ENCODE data around the gene TK1.

The TK1 gene

DNA sequence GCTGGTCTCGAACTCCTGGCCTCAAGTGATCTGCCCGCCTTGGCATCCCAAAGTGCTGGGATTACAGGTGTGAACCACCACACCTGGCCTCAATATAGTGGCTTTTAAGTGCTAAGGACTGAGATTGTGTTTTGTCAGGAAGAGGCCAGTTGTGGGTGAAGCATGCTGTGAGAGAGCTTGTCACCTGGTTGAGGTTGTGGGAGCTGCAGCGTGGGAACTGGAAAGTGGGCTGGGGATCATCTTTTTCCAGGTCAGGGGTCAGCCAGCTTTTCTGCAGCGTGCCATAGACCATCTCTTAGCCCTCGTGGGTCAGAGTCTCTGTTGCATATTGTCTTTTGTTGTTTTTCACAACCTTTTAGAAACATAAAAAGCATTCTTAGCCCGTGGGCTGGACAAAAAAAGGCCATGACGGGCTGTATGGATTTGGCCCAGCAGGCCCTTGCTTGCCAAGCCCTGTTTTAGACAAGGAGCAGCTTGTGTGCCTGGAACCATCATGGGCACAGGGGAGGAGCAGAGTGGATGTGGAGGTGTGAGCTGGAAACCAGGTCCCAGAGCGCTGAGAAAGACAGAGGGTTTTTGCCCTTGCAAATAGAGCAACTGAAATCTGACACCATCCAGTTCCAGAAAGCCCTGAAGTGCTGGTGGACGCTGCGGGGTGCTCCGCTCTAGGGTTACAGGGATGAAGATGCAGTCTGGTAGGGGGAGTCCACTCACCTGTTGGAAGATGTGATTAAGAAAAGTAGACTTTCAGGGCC is 32.7 kb upstream of the TK1 start:
- DNase-seq (ENCODE audit: low read depth): no peak

DNA sequence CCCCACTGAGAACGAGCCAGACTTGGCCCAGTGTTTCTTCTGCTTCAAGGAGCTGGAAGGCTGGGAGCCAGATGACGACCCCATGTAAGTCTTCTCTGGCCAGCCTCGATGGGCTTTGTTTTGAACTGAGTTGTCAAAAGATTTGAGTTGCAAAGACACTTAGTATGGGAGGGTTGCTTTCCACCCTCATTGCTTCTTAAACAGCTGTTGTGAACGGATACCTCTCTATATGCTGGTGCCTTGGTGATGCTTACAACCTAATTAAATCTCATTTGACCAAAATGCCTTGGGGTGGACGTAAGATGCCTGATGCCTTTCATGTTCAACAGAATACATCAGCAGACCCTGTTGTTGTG is 27.8 kb upstream of the TK1 start:
- DNase-seq (ENCODE audit: low read depth): no peak

DNA sequence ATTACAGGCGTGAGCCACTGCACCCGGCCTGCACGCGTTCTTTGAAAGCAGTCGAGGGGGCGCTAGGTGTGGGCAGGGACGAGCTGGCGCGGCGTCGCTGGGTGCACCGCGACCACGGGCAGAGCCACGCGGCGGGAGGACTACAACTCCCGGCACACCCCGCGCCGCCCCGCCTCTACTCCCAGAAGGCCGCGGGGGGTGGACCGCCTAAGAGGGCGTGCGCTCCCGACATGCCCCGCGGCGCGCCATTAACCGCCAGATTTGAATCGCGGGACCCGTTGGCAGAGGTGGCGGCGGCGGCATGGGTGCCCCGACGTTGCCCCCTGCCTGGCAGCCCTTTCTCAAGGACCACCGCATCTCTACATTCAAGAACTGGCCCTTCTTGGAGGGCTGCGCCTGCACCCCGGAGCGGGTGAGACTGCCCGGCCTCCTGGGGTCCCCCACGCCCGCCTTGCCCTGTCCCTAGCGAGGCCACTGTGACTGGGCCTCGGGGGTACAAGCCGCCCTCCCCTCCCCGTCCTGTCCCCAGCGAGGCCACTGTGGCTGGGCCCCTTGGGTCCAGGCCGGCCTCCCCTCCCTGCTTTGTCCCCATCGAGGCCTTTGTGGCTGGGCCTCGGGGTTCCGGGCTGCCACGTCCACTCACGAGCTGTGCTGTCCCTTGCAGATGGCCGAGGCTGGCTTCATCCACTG is 27.3 kb upstream of the TK1 start, which contains the start of gene BIRC5:
BIRC5 (plus strand) TSS at position 238 of the 690 bp plus-strand sequence; CDS start at position 302, 64 bp downstream.
- DNase-seq (ENCODE audit: low read depth): peak; percentile 18

DNA sequence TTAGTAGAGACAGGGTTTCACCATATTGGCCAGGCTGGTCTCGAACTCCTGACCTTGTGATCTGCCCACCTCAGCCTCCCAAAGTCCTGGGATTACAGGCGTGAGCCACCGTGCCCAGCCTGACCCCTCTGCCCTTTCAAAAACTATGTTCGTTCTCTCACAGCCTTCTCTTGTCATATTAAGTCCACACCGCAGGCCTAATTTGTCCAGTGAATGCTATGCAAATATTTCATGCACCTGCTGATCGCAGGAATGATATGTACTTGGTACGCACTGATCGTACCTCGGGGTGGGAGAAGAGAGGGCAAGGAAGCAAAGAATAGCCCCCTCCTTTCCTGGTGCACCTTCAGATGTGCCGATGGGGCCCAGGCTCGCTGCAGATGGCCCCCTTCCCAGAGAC is 24.2 kb upstream of the TK1 start:
- no peak for DNase-seq (ENCODE audit: low read depth)

DNA sequence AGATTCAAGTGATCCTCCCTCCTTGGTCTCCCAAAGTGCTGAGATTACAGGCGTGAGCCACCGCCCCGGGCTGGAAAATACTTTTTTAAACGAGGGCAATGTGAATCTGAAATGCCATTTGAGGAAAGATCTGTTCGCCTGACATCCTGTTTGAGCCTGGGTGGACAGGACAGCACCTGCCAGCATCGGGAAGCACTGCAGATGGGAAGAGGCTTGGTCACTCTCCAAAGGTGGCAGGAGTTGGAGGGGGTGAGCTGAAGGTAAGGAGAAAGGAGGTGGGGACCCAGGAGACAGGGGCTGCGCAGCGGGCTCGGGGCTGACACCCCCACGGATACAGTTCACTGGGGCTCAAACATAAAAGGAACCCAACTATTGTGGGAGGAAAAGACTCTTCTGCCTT is 23.3 kb upstream of the TK1 start:
- DNase-seq (ENCODE audit: low read depth): no peak

DNA sequence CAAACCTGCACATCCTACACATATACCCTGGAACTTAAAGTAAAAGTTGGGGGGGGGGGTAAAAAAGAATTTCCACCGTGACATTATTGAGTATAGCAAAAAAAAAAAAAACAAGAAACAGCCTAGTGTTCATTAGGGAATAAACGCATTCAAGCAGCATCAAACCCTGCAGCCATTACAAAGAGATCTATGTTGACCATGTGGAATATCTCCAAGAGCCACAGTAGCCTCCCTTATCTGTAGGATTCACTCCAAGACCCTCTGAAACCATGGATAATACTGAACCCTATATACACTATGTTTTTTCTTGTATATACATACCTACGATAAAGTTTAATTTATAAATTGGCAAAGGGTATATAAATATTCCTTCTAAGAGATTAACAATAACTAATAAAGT is 21.6 kb upstream of the TK1 start:
- no peak for DNase-seq (ENCODE audit: low read depth)

DNA sequence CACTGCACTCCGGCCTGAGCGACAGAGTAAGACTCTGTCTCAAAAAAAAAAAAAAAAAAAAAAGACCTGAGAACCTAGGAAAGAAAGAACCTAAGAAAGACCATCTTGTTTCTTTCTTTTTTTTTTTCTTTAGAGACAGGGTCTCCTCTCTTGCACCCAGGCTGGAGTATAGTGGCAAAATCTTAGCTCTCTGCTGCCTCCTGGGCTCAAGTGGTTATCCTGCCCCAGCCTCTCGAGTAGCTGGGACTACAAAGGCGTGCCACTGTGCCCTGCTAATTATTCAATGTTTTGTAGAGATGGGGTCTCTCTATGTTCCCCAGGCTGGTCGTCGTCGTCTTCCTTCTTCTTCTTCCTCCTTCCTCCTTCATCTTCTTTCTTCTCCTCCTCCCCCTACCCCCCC is 19.4 kb upstream of the TK1 start:
- DNase-seq (ENCODE audit: low read depth): no peak

DNA sequence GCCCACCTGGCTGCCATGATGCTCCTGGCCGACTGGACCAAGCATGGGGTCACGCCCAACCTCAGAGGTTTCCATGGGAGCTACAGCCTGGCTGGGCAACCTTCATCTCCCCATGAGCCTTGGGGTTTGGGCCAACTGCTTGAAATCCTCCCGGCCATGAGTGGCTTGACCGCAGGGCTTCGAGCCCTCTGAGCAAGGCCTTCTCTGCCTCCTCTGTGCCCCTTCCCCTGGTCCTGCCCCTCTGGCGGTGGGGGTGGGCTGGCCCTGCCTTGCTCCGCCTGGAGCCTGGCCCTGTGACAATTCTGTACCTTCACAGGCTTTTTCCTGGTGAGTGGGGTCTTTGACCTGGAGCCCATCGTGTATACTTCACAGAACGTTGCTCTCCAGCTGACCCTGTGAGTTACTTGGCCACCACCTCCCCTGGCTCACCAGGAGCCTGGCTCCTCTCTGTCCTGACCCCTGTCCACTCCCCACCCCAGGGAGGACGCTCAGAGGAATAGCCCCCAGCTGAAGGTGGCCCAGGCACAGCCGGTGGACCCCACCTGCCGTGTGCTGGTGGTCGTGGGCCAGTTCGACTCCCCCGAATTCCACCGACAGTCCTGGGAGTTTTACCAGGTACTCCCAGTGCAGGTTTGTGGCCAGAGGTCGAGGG is 18.4 kb upstream of the TK1 start:
- no peak for DNase-seq (ENCODE audit: low read depth)

DNA sequence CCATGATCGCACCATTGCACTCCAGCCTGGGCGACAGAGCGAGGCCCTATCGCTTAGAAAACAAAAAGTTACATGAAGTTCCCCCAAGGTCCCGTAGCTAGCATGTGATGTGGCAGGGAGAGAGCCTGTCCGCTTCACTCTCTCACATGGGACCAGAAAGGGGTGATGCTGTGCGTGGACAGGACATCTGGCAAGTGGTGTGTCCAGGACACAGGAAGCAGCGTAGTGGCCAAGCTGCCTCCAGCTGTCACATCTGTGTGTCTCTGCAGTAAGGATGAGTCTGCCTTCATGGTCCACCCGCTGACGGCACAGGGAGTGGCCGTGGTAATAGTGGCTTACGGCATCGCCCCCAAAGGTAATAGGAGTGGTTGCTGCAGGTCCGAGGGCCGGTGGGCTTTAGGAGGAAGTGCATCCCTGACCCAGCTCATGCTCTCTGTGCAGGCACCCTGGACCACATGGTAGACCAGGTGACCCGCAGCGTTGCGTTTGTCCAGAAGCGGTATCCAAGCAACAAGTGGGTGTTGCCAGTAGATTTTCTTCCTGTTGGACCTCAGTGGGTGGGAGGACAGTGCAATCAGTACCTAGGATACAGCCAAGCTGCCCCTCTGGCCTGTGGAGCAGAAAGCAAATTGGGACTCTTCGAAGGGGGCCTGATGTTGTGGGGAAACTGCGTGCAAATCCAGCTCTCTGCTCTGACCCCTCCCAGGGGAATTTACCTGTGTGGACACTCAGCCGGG is 17.7 kb upstream of the TK1 start:
- DNase-seq (ENCODE audit: low read depth): no peak

DNA sequence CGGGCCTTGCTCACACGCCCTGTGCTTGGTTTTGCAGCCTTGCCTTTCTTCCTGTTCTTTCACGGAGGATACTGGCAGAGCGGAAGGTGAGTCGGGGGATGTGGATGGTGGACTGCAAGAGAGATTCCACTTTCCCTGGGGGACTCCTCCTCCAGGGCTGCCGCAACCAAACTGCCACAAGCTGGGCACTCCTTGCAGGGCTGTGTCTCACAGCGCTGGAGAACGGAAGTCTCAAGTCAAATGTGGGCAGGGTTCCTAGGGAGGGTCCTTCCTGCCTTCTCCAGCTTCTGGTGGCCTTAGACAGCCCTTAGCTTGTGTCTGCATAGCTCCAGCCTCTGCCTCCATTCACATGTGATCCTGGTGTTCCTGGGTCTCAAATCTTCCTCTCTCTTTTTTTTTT is 15.8 kb upstream of the TK1 start:
- no peak for DNase-seq (ENCODE audit: low read depth)

DNA sequence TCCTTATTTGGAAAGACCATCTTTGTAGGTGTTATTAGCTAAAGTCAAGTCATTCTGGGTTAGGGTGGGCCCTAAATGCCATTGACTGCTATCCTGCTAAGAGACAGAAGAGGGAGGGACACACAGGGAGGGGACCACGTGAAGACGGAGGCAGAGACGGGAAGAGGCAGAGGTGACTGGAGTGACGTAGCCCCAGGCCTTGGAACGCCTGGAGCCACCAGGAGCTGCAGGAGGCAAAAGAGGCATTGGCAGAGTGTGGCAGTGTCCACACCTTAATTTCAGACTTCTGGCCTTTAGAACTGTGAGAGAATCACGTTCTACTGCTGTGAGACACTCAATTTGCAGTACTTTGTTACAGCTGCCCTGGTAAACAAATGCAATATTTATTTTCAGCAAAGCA is 13.6 kb upstream of the TK1 start:
- no peak for DNase-seq (ENCODE audit: low read depth)

DNA sequence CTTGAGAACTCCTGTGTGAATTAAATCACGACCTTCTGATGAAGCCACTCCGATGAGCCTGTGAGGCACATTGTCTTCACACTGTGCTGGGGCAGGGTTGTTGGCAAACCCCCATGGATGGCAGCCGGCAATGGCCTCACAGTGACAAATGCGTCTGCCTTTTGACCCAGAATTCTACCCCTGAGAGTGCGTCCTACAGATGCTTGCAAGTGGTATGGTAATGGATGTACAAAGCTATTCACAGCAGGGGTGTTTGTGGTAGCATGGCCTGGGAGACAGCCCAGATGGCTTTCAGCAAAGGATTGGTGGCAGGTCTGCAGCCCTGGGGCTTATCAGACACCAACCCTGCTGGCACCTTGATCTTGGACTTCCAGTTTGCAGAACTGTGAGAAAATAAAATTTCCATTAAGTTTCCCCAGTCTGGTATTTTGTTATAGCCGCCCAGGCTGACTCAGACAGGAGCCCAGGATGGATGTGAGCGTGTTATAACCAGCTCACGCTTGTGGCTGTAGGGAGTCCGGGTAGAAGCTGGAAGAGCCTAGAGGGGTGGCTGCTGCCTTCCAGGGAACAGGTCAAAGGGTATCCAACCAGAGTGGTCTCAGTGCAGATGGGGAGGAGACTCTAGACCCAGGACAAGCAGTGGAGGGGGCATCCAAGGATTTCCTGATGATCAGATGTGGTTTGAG is 10.4 kb upstream of the TK1 start:
- no peak for DNase-seq (ENCODE audit: low read depth)

DNA sequence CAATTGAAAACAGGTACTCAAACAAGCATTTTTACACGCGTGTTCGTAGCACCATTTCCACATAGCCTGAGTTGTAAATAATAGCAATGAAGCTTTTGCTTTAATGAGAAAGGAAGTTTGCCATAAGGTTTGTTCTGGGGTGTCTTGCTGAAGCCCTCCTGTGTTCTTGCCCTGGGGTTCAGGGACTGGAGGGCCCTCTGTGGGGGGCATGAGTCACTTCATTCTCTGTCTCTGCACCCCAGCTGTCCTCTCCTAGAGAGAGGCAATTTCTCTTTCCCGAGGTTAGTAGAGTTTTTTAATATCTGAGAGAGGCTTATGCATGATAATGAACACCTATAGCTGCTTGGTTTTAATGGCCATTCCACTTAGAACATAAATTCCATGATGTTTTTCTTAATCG is 9.9 kb upstream of the TK1 start:
- no peak for DNase-seq (ENCODE audit: low read depth)

DNA sequence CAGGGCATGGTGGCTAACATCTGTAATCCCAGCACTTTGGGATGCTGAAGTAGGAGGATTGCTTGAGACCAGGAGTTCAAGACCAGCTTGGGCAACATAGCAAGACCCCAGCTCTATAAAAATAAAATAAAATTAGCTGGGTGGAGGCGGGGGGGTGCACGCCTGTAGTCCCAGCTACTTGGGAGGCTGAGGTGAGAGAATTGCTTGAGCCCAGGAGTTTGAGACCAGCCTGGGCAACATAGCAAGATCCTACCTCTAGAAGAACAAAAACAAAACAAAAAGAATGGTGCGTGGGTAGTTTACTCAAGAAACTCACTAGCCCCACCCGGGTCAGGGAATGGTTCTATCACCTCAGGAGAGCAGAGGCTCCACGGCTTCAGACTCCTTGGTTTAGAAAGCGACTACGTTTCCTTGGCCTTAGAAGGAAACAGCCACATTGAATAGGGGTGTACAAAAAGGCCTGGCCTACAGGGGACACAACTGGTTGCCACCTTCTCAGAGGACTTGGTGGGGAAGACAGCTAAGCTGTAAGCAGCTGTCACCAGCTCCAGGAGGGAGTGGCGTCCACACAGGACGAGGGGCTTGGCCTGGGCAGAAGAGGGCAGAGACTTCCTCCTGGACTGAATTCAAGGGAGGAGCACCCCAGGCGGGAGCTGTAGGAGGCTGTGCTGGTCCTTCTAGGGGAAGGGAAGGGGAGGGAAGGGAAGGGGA is 716 bp downstream of the TK1 start:
- DNase-seq (ENCODE audit: low read depth): no peak

DNA sequence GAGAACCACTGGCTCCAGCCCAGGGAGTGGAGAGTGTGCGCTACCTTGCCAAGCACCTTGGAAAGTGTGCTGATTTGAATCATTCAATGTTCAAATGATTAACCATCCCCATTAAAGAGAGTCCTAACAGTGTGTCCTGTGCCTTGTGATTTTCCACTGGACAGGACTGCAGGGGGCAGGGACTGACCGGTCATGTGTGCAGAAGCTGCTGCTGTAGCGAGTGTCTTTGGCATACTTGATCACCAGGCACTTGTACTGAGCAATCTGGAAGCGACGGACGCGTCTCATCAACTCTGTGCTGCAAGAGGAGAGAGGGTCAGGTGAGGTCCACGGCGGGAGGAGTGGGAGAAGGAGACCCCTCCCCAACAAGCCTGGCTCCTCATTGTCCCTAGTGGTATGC is 2.0 kb downstream of the TK1 start:
- DNase-seq (ENCODE audit: low read depth): no peak

DNA sequence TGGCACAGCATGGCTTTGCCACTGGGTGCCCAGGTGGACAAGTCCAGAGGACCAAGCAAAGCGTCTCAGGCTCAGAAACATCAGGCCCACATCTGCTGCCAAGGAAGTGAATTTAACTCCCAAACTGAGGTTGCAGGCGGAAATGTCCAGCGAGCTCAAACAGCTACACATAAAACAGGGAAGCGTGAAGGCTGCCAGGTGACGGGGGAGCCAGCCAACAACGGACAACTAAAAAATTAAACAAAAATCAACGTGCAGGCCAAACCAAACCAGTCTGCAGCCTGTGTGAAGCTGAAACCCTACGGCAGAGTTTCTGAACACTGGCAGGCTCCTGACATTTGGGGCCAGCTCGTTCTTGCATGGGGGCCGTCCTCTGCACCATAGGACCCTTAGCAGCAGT is 2.5 kb downstream of the TK1 start:
- DNase-seq (ENCODE audit: low read depth): no peak

DNA sequence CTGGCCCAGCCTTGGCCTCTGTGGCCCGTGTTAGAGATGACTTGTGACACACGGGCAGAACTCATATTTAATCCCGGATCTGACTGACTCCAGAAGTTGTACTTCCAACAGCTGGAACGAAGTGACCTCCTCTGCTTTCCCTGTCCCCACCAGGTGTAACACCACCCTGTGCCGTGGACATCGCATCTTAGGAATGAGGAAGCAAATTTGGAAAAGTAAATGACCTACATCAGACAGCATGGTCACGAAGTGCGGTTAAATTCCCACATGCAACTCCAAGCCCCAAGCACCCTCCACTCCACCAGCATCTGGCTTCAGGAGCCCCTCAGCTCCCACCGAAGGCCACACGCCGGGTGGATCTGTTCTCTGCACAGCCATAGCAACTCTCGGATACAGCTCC is 2.9 kb downstream of the TK1 start:
- no peak for DNase-seq (ENCODE audit: low read depth)

DNA sequence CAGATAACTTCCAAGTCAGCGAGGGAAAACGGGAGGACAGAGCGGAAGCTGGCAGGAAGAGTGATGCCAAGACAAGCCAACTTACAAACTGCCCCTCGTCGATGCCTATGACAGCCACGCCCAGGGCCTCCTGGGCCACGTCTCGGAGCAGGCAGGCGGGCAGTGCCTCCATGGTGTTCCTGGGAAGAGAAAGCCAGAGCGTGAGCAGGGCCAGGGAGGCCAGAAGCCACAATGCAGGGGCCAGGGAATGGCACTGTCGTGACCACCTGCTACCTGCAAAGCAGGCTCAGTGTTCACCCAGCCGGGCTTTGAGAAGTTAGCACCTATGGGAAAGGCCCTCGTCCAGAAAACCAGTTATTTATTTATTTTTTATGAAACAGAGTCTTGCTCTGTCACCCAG is 4.3 kb downstream of the TK1 start:
- DNase-seq (ENCODE audit: low read depth): no peak

DNA sequence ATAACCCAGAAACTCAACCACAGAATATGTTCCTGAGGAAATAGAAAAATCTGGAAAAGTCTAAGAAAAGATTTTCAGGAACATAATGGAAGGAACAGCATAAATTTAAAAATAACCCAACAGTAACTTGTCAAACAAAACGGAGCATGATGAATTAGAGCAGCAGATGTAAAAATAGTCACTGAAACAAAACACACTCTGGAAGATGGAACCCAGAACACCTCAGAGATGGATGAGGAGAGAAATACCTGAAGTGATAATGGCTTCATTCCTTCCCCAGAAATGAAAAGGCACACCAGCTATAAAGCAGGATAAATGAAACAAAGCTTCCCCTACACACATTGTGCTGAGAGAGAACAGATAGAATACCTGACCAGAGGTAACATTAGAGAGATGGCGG is 6.3 kb downstream of the TK1 start:
- no peak for DNase-seq (ENCODE audit: low read depth)

DNA sequence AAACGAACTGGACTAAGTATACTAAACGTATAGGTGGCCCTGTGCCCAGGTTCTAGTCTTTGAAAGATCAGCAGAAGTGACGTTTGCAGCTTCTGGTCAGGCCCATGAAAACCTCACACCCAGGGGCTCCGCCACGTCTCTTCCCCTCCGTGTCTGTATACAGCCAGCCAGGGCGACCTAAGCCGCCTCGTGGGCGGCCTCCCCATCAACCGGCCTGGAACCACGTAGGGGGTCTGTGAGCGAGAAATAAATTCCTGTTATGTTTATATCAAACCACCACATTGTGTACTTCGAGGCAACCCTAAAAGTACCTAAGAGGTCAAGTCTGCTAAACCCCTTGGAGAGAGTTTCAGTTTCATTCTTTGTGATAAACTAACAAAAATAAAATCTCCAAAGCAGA is 6.8 kb downstream of the TK1 start:
- DNase-seq (ENCODE audit: low read depth): no peak

DNA sequence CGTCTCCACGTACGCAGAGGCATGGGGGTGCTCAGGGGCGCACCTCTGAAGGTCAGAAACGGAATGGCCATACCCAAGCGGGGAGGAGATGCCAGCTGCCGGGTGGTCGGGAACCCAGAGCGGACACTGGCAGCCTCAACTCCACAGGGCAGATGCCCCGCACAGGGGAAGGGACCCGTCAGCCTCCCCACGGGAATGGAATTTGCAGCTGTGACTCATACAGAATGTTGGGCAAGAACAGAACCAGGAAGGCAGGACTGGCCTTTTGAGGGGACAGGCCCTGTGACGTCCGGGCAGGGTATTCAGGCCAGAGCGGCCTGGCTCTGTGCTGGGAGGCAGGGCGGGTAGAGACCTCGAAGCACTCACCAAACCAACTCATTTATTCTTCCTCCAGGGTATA is 7.5 kb downstream of the TK1 start:
- no peak for DNase-seq (ENCODE audit: low read depth)
